Endodermal cell (in vitro differentiated cells): ENCODE results near the gene BMPR2. TPM values are rescaled to one million over a fixed set of nuclear protein-coding genes. Genes with fewer than 3 reads are reported as not detected.

Experiments
- DNase-seq: peaks from one replicate; pipeline ENCODE4 v3.0.0-alpha.2; 2017
- H3K27ac ChIP-seq: 2 replicates; pipeline ENCODE4 v1.5.1; 2013; ENCODE audit warnings: mild to moderate bottlenecking, low read depth, low read length, moderate library complexity
- H3K27me3 ChIP-seq: 2 replicates; pipeline ENCODE4 v1.6.1; 2013; ENCODE audit warnings: mild to moderate bottlenecking, low read length, moderate library complexity; ENCODE audit not compliant: insufficient read depth, control insufficient read depth, poor library complexity, severe bottlenecking
- H3K36me3 ChIP-seq: 2 replicates; pipeline ENCODE4 v1.7.0; 2013; ENCODE audit warnings: mild to moderate bottlenecking, low read length, moderate library complexity; ENCODE audit not compliant: control insufficient read depth, insufficient read depth
- H3K4me1 ChIP-seq: one replicate; pipeline ENCODE4 v1.7.0; 2013; ENCODE audit warnings: low read length; ENCODE audit not compliant: control insufficient read depth, insufficient read depth
- H3K4me3 ChIP-seq: 2 replicates; pipeline ENCODE4 v1.5.1; 2013; ENCODE audit warnings: mild to moderate bottlenecking, low read length, moderate library complexity
- H3K9ac ChIP-seq: 2 replicates; pipeline ENCODE4 v1.6.1; 2013; ENCODE audit warnings: mild to moderate bottlenecking, low read length, moderate library complexity; ENCODE audit not compliant: poor library complexity, severe bottlenecking; ENCODE audit errors: extremely low read depth
- H3K9me3 ChIP-seq: 2 replicates; pipeline ENCODE4 v1.6.1; 2013; ENCODE audit warnings: mild to moderate bottlenecking, low read length, moderate library complexity; ENCODE audit not compliant: control insufficient read depth
- H3K27ac Mint-ChIP-seq: 2 replicates; pipeline ENCODE4 v1.8.0; 2020; ENCODE audit warnings: mixed read lengths
- H3K27me3 Mint-ChIP-seq: 2 replicates; pipeline ENCODE4 v1.8.0; 2021; ENCODE audit warnings: mild to moderate bottlenecking, mixed read lengths; ENCODE audit not compliant: insufficient read depth
- H3K36me3 Mint-ChIP-seq: 2 replicates; pipeline ENCODE4 v1.8.0; 2020; ENCODE audit warnings: low read depth, mixed read lengths
- H3K4me1 Mint-ChIP-seq: 2 replicates; pipeline ENCODE4 v1.8.0; 2020; ENCODE audit warnings: mixed read lengths
- H3K4me3 Mint-ChIP-seq: 2 replicates; pipeline ENCODE4 v1.8.0; 2020; ENCODE audit warnings: mild to moderate bottlenecking, moderate library complexity, mixed read lengths
- H3K9me3 Mint-ChIP-seq: 2 replicates; pipeline ENCODE4 v1.8.0; 2020; ENCODE audit warnings: mild to moderate bottlenecking, mixed read lengths
- WGBS, 2 experiments: methylation state at CpG; one replicate each; pipeline versions ENCODE4 v1.1.5 to v1.1.7; 2013; ENCODE audit warnings: missing lambda C conversion rate in 2 of 2, mixed read lengths in 1 of 2; ENCODE audit not compliant: insufficient coverage in 1 of 2, insufficient read length in 1 of 2; 5-methylcytosine and 5-hydroxymethylcytosine counted together
- total RNA-seq, 2 donors: library from RNA; stranded (reverse); fragmentation: NEBNext Ultra II Directional in 1 of 2; extraction: Animal tissue kit (Norgen Biotek cat#: 25700) in 1 of 2; gene quantifications; 2 replicates in 1 of 2; 3 replicates in 1 of 2; pipeline ENCODE4 v1.2.1, GENCODE V29; 2021
- TF ChIP-seq, protein P1 (sequence below): fragments of 200-600 bp; sonication (generic); conservative IDR thresholded peaks from 2 replicates; pipeline ENCODE4 v1.5.0; 2021; ENCODE audit warnings: antibody characterized with exemption, mild to moderate bottlenecking

BMPR2 gene
- total RNA-seq, 2 donors from 2014 or later = 42.2 to 56.3 TPM

DNA sequence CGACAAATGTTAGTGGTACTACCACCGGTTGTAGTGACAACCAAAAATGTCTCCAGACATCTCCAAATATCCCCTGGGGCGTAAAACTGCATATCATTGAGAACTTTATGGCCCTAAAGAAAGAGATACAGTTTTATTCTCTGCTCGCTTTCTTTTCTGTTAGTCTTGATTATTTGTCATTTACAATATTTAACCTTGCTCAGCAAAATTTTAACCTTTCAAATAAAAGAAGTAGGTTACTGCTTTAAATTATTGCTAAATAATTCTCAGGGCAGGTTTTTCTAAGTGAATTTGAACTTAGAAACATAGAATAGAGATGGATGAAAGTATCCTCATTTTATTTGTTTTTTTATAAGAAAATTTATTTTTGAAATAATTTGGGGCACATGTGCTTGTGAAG lies 67.9 kb downstream of the BMPR2 start:
- H3K36me3 Mint-ChIP-seq = peaks cover 35% of the 10 kb centered on the region
- H3K4me1 Mint-ChIP-seq = peaks cover 17% of the 10 kb centered on the region
- no peaks in the 10 kb centered on the region for H3K27me3 Mint-ChIP-seq
- H3K36me3 ChIP-seq = peaks cover 50% of the 10 kb centered on the region
- no peak overlapping the region for H3K9ac ChIP-seq
- no peaks in the 10 kb centered on the region for H3K27me3 ChIP-seq
- H3K9me3 Mint-ChIP-seq = peaks cover 20% of the 10 kb centered on the region
- no peak overlapping the region for H3K27ac Mint-ChIP-seq
- H3K27ac ChIP-seq = no peak overlapping the region
- TF ChIP-seq, protein P1, sequence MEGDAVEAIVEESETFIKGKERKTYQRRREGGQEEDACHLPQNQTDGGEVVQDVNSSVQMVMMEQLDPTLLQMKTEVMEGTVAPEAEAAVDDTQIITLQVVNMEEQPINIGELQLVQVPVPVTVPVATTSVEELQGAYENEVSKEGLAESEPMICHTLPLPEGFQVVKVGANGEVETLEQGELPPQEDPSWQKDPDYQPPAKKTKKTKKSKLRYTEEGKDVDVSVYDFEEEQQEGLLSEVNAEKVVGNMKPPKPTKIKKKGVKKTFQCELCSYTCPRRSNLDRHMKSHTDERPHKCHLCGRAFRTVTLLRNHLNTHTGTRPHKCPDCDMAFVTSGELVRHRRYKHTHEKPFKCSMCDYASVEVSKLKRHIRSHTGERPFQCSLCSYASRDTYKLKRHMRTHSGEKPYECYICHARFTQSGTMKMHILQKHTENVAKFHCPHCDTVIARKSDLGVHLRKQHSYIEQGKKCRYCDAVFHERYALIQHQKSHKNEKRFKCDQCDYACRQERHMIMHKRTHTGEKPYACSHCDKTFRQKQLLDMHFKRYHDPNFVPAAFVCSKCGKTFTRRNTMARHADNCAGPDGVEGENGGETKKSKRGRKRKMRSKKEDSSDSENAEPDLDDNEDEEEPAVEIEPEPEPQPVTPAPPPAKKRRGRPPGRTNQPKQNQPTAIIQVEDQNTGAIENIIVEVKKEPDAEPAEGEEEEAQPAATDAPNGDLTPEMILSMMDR = no peak
- H3K4me3 ChIP-seq = no peak overlapping the region
- no peak overlapping the region for H3K4me3 Mint-ChIP-seq
- H3K4me1 ChIP-seq = no peaks in the 10 kb centered on the region
- 98 to 100% methylated on average over 3 to 4 of the region's 4 CpGs for WGBS, 2 experiments
- H3K9me3 ChIP-seq = peaks cover 12% of the 10 kb centered on the region
- no peak for DNase-seq

DNA sequence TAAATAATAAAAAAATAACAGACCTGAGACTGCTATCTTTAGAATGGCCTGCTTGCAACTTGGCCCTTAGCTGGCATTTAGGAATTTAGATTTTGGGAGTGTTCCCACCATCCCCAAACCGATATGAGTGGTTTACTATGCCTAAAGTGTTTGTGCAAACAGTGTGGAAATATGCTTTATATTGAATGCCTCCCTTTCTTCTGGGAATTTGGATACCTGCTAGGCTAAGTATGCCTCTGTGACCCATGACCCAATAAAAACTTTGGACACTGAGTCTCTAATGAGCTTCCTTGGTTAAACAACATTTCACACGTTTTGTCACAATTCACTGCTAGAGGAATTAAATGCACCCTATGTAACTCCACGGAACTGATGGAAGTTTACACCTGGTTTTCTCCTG lies 73.2 kb downstream of the BMPR2 start:
- WGBS, 2 experiments = 85 to 98% methylated on average over 2 to 3 of the region's 3 CpGs
- no peak for DNase-seq
- Mint-ChIP-seq H3K4me1 (no peaks in the 10 kb centered on the region), H3K4me3 (no peak overlapping the region), H3K27me3 (no peaks in the 10 kb centered on the region), H3K27ac (no peak overlapping the region), H3K9me3 (peaks cover 11% of the 10 kb centered on the region), H3K36me3 (peaks cover 40% of the 10 kb centered on the region)
- Histone ChIP-seq H3K9ac (no peak overlapping the region), H3K27ac (no peak overlapping the region), H3K4me3 (no peak overlapping the region), H3K27me3 (no peaks in the 10 kb centered on the region), H3K36me3 (peaks cover 62% of the 10 kb centered on the region), H3K4me1 (no peaks in the 10 kb centered on the region), H3K9me3 (peaks cover 16% of the 10 kb centered on the region)
- TF ChIP-seq, protein P1 = no peak

DNA sequence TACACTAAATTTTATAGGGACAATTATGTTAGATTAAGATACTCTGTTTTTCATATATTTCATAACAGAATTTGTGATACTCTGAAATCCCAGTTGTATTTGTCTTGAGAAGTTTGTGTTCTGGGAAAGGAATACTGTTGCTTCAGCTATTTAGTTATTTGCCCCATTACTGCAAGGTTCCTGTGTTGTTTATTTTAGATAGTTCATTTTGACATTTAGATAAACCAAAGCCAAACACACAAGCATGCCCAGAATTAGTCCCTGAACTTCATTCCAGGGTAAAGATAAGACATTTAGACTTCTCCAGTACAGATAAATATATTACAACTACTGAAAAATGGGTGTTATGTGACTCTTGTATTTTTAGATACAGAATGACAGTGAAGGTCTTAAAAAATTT lies 74.7 kb downstream of the BMPR2 start:
- Mint-ChIP-seq H3K4me3 (no peak overlapping the region), H3K27ac (no peak overlapping the region), H3K36me3 (peaks cover 47% of the 10 kb centered on the region), H3K9me3 (peaks cover 18% of the 10 kb centered on the region), H3K4me1 (no peaks in the 10 kb centered on the region), H3K27me3 (no peaks in the 10 kb centered on the region)
- Histone ChIP-seq H3K4me1 (no peaks in the 10 kb centered on the region), H3K9ac (no peak overlapping the region), H3K27me3 (no peaks in the 10 kb centered on the region), H3K9me3 (peaks cover 22% of the 10 kb centered on the region), H3K4me3 (peak overlapping the region; percentile 43), H3K27ac (no peak overlapping the region), H3K36me3 (peaks cover 61% of the 10 kb centered on the region)
- TF ChIP-seq, protein P1 = no peak
- no peak for DNase-seq
